Measurements from ENCODE around the gene MCM9.
A peak's percentile ranks its signal among the peaks of the same experiment; 100 is the strongest.
"Not testable (repeated sequence)": the region's sequence is repeated elsewhere in the genome, so short reads cannot be mapped to it uniquely, and the experiment has no call there.

MCM9 gene

DNA sequence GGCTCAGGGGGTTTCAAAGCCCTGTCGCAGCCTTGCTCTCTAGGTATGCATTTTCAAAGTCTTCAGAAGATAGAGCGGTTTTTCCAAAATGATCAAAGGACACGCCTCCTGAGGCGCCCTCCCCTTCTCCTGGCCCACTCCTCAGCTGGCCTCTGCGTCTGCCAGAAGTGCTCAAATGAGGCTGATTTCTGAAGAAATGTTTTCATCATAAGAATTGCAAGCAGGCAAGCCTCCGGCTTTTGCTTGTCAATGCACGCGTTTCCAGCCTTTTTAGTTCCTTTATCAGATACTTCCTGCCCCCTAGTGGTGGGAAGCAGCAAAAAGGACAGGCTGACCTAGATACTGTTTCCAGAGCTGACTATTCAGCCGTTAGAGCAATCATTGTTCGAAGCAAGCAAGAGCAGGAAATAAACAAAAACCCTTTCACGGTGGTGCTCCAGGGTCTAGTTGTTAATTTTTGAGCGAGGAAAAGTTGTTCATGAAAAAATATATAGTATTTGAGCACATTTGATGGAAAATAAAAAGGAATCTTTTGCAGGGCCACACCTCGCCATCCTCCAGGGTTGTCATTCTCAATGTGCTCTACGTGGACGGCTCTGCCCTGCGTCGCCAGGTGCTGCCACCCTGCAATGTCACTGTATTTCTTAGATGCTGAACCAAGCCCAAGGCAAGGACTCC, 134.4 kb downstream of the MCM9 start:
- H3K9ac ChIP-seq (ENCODE audit: low read length in 2 of 2), result peak overlapping the region in 1 of 2 donors; percentile 55
- peak overlapping the region in 1 of 2 donors; percentile 59 for H3K4me3 ChIP-seq (ENCODE audit: low read length in 2 of 2)
- H3K27ac ChIP-seq (ENCODE audit: low read length), result no peak overlapping the region
- H3K9me3 ChIP-seq (ENCODE audit: control insufficient read depth in 2 of 2, low read length in 2 of 2), result no peaks in the 10 kb centered on the region
- H3K27me3 ChIP-seq (ENCODE audit: control insufficient read depth in 1 of 2, insufficient read depth in 2 of 2, low read length in 2 of 2), result no peaks in the 10 kb centered on the region
- H3K36me3 ChIP-seq (ENCODE audit: control insufficient read depth in 2 of 2, insufficient read depth in 2 of 2, low read length in 2 of 2), result no peaks in the 10 kb centered on the region
- H3K4me1 ChIP-seq (ENCODE audit: control insufficient read depth, insufficient read depth, low read length), result peaks cover 4% of the 10 kb centered on the region

DNA sequence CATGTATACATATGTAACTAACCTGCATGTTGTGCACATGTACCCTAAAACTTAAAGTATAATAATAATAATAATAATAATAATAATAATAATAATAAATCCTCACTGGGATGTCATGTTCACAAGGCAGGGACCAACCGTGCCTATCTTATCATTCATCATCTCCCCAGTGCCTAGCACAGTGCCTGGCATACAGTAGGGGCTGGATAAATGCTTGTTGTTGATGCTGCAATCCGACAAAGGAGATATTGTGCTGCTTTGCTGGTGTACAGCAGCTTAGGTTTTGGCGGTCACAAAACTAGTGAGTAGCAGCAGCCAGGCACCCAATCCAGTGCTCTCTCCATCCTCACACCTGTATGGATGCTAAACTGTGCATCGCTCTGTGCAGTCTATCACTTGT, 135.1 kb downstream of the MCM9 start:
- Histone ChIP-seq H3K27ac (ENCODE audit: low read length) (no peak overlapping the region), H3K4me3 (ENCODE audit: low read length in 2 of 2) (no peak overlapping the region), H3K27me3 (ENCODE audit: control insufficient read depth in 1 of 2, insufficient read depth in 2 of 2, low read length in 2 of 2) (no peaks in the 10 kb centered on the region), H3K9me3 (ENCODE audit: control insufficient read depth in 2 of 2, low read length in 2 of 2) (no peaks in the 10 kb centered on the region), H3K36me3 (ENCODE audit: control insufficient read depth in 2 of 2, insufficient read depth in 2 of 2, low read length in 2 of 2) (no peaks in the 10 kb centered on the region), H3K9ac (ENCODE audit: low read length in 2 of 2) (no peak overlapping the region), H3K4me1 (ENCODE audit: control insufficient read depth, insufficient read depth, low read length) (peaks cover 4% of the 10 kb centered on the region)

DNA sequence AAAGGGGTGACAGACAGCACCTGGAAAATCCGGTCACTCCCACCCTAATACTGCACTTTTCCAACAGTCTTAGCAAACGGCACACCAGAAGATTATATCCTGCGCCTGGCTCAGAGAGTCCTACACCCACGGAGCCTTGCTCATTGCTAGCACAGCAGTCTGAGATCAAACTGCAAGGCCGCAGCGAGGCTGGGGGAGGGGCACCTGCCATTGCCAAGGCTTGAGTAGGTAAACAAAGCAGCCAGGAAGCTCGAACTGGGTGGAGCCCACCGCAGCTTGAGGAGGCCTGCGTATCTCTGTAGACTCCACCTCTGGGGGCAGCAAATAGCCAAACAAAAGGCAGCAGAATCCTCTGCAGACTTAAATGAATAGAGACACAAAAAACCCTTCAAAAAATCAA, 138.4 kb downstream of the MCM9 start:
- H3K9ac ChIP-seq (ENCODE audit: low read length in 2 of 2), result not testable (repeated sequence)

DNA sequence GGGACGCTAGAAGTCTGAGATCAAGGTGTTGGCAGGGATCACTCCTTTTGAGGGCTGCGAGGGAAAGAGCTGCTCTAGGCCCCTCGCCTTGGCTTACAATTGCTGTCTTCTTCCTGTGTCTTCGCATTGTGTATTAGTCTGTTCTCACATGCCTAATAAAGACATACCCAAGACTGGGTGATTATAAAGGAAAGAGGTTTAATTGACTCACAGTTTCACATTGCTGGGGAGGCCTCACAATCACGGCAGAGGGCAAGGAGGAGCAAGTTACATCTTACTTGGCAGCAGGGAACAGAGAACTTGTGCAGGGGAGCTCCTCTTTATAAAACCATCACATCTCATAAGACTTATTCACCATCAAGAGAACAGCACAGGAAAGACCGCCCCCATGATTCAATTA, 143.5 kb downstream of the MCM9 start:
- no peak overlapping the region for H3K27ac ChIP-seq (ENCODE audit: low read length)
- no peaks in the 10 kb centered on the region for H3K27me3 ChIP-seq (ENCODE audit: control insufficient read depth in 1 of 2, insufficient read depth in 2 of 2, low read length in 2 of 2)
- no peaks in the 10 kb centered on the region for H3K4me1 ChIP-seq (ENCODE audit: control insufficient read depth, insufficient read depth, low read length)
- no peak overlapping the region for H3K9ac ChIP-seq (ENCODE audit: low read length in 2 of 2)
- H3K36me3 ChIP-seq (ENCODE audit: control insufficient read depth in 2 of 2, insufficient read depth in 2 of 2, low read length in 2 of 2), result no peaks in the 10 kb centered on the region
- no peak overlapping the region for H3K4me3 ChIP-seq (ENCODE audit: low read length in 2 of 2)
- no peaks in the 10 kb centered on the region for H3K9me3 ChIP-seq (ENCODE audit: control insufficient read depth in 2 of 2, low read length in 2 of 2)

More for the DNA sequence above, 138.4 kb downstream of the MCM9 start:
- H3K9me3 ChIP-seq (ENCODE audit: control insufficient read depth in 2 of 2, low read length in 2 of 2); H3K4me3 ChIP-seq (ENCODE audit: low read length in 2 of 2); H3K4me1 ChIP-seq (ENCODE audit: control insufficient read depth, insufficient read depth, low read length); H3K36me3 ChIP-seq (ENCODE audit: control insufficient read depth in 2 of 2, insufficient read depth in 2 of 2, low read length in 2 of 2); H3K27ac ChIP-seq (ENCODE audit: low read length); H3K27me3 ChIP-seq (ENCODE audit: control insufficient read depth in 1 of 2, insufficient read depth in 2 of 2, low read length in 2 of 2): not testable (repeated sequence)

DNA sequence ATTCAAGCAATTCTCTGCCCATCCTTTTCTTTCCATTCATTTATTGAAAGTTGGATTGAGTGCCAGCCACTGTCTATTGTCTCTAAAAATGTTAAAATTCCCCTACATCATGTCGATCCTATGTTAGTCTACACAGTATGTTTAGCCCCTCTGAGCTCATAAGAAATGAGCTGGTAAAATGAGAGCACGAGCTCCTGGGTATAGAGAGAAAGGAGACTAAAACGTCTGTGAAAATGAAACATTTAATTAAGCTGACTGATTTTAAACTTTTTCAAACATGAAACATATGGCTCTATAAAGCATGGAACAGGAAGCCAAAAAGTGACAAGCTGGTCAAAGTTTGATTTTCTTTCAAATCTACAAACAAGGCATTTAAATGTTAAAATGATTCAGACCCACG, 145.0 kb downstream of the MCM9 start:
- Histone ChIP-seq H3K4me3 (ENCODE audit: low read length in 2 of 2) (no peak overlapping the region), H3K36me3 (ENCODE audit: control insufficient read depth in 2 of 2, insufficient read depth in 2 of 2, low read length in 2 of 2) (no peaks in the 10 kb centered on the region), H3K4me1 (ENCODE audit: control insufficient read depth, insufficient read depth, low read length) (peaks cover 3% of the 10 kb centered on the region), H3K27ac (ENCODE audit: low read length) (no peak overlapping the region), H3K9ac (ENCODE audit: low read length in 2 of 2) (no peak overlapping the region), H3K27me3 (ENCODE audit: control insufficient read depth in 1 of 2, insufficient read depth in 2 of 2, low read length in 2 of 2) (no peaks in the 10 kb centered on the region), H3K9me3 (ENCODE audit: control insufficient read depth in 2 of 2, low read length in 2 of 2) (no peaks in the 10 kb centered on the region)

DNA sequence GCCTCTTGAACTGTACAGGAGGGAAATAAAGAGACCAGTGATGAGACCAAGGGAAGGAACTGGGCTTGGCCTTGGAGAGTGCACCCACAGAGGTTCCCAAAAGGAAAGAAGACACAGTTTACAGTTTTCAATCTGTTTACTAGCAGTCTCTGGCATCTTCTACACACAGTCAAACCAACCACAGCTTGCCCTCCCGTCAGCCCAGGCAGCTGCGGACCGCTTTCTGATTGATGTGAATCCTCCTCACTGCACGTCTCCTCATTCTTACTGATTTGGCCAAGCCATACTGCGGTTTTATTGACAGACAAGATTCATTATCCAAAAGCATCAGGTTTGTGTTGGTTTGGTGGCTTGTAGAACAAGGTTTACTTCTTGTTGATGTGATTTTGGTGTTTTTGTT, 145.5 kb downstream of the MCM9 start:
- Histone ChIP-seq H3K4me1 (ENCODE audit: control insufficient read depth, insufficient read depth, low read length) (peaks cover 8% of the 10 kb centered on the region), H3K27ac (ENCODE audit: low read length) (no peak overlapping the region), H3K9ac (ENCODE audit: low read length in 2 of 2) (no peak overlapping the region), H3K36me3 (ENCODE audit: control insufficient read depth in 2 of 2, insufficient read depth in 2 of 2, low read length in 2 of 2) (no peaks in the 10 kb centered on the region), H3K9me3 (ENCODE audit: control insufficient read depth in 2 of 2, low read length in 2 of 2) (no peaks in the 10 kb centered on the region), H3K4me3 (ENCODE audit: low read length in 2 of 2) (no peak overlapping the region), H3K27me3 (ENCODE audit: control insufficient read depth in 1 of 2, insufficient read depth in 2 of 2, low read length in 2 of 2) (no peaks in the 10 kb centered on the region)

DNA sequence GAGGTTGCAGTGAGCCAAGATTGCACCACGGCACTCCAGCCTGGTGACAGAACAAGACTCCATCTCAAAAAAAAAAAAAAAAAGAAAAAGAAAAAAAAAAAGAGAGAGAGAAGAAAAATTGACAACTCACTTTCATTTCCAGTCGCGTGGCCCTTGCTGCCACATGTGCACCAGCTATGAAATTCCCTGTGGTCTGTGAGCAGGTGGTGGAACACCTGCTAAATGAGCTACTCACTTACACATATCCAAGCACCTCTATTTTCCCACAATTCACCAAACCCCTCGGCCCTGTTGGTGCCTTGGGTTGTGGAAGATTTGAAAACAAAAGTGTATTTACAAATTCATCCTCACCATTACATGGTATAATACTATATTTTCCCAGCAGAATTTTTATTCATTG, 146.3 kb downstream of the MCM9 start:
- H3K4me3 ChIP-seq (ENCODE audit: low read length in 2 of 2), result no peak overlapping the region
- no peak overlapping the region for H3K27ac ChIP-seq (ENCODE audit: low read length)
- no peaks in the 10 kb centered on the region for H3K9me3 ChIP-seq (ENCODE audit: control insufficient read depth in 2 of 2, low read length in 2 of 2)
- no peaks in the 10 kb centered on the region for H3K27me3 ChIP-seq (ENCODE audit: control insufficient read depth in 1 of 2, insufficient read depth in 2 of 2, low read length in 2 of 2)
- no peak overlapping the region for H3K9ac ChIP-seq (ENCODE audit: low read length in 2 of 2)
- peaks cover 11% of the 10 kb centered on the region for H3K4me1 ChIP-seq (ENCODE audit: control insufficient read depth, insufficient read depth, low read length)
- no peaks in the 10 kb centered on the region for H3K36me3 ChIP-seq (ENCODE audit: control insufficient read depth in 2 of 2, insufficient read depth in 2 of 2, low read length in 2 of 2)

DNA sequence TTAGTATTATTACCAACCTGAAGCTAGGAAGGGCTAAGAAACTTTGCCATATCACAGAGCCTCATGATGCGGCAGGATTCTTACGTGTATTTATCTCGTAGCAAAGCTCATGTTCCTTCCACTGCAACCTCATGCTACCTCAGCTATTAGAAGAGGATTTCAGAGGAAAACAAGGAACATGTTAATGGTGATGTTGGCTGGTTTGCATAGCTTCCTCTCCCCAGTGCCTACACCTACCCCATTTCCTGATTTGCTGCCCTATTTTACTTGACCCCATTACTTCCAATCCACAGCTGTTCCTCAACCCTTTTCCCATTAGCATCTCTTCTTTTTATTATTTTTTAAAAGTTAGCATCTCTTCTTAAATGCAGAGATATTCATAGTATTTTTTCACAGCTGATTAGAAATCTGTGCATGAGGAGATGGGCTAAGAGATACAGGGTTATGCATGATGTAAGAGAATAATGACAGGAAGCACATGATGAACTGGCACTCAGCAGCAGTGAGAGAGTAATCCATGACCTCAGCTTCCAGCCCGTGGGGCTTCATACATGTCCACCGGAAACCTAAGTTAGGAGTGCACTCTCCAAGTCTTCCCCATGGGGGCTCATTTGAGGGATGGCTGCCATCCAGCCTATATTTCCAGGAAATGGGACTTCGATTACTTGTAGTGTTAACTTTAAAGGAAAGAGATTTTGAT, 147.1 kb downstream of the MCM9 start:
- peaks cover 11% of the 10 kb centered on the region for H3K4me1 ChIP-seq (ENCODE audit: control insufficient read depth, insufficient read depth, low read length)
- no peak overlapping the region for H3K27ac ChIP-seq (ENCODE audit: low read length)
- no peak overlapping the region for H3K9ac ChIP-seq (ENCODE audit: low read length in 2 of 2)
- H3K9me3 ChIP-seq (ENCODE audit: control insufficient read depth in 2 of 2, low read length in 2 of 2), result no peaks in the 10 kb centered on the region
- H3K4me3 ChIP-seq (ENCODE audit: low read length in 2 of 2), result no peak overlapping the region
- no peaks in the 10 kb centered on the region for H3K36me3 ChIP-seq (ENCODE audit: control insufficient read depth in 2 of 2, insufficient read depth in 2 of 2, low read length in 2 of 2)
- no peaks in the 10 kb centered on the region for H3K27me3 ChIP-seq (ENCODE audit: control insufficient read depth in 1 of 2, insufficient read depth in 2 of 2, low read length in 2 of 2)

DNA sequence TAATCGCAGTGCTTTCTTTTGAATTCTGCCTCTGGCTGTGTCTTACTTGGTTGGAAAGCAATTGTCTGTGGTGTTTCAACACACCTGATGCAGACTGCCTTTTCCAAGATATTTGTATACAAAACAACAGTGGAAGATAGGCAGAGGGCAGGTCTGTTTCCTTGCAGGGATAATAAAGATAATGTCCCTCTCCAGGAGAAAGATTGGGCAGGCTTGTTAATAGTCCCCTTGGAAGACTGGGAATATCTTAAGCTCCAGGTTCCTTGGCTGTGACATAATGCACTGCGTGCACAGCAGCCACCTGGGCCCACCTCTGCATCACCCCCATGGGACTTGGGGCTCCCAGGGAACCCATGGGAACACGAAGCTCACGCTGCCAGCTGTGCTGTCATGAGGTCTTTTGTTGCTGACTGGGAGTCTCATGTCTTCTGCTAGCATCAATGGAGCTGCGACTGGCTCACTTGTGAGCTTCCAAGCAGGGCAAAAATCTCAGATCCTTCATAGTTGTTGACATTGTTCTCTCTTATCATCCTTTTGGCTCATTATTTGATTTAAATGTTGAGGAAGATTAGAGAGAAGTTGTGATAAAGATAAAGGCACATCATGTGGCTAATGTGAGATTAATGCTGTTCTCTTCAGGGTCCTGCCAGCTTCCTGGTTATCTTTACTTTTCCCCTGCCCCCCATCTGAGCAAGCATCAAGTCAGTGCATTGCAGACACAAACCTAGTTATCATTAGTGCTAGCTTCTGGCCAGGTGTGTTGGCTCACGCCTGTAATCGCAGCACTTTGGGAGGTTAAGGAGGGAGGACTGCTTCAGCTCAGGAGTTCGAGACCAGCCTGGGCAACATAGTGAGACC, 148.1 kb downstream of the MCM9 start:
- Histone ChIP-seq H3K36me3 (ENCODE audit: control insufficient read depth in 2 of 2, insufficient read depth in 2 of 2, low read length in 2 of 2) (no peaks in the 10 kb centered on the region), H3K27ac (ENCODE audit: low read length) (no peak overlapping the region), H3K4me1 (ENCODE audit: control insufficient read depth, insufficient read depth, low read length) (peaks cover 11% of the 10 kb centered on the region), H3K27me3 (ENCODE audit: control insufficient read depth in 1 of 2, insufficient read depth in 2 of 2, low read length in 2 of 2) (no peaks in the 10 kb centered on the region), H3K9ac (ENCODE audit: low read length in 2 of 2) (no peak overlapping the region), H3K4me3 (ENCODE audit: low read length in 2 of 2) (no peak overlapping the region), H3K9me3 (ENCODE audit: control insufficient read depth in 2 of 2, low read length in 2 of 2) (no peaks in the 10 kb centered on the region)

DNA sequence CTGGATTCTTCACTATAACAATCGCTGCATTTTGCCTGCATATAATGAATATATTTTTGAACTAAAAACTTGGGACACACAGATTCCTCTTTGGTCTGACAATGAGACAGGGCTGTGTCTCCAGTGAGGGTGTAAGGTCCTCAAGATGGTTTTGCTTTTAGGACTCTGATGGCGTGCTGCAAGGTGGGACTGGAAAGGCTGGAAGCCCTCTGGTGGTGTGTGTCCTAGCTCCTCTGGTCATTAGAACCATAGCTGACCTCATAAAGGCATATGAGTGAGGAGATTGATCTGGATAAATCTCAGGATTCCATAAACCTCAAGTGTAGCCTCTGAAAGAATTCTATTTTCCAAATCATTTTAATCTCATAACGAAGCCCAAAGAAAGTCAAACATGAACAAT, 149.4 kb downstream of the MCM9 start:
- Histone ChIP-seq H3K9me3 (ENCODE audit: control insufficient read depth in 2 of 2, low read length in 2 of 2) (no peaks in the 10 kb centered on the region), H3K36me3 (ENCODE audit: control insufficient read depth in 2 of 2, insufficient read depth in 2 of 2, low read length in 2 of 2) (no peaks in the 10 kb centered on the region), H3K9ac (ENCODE audit: low read length in 2 of 2) (no peak overlapping the region), H3K4me1 (ENCODE audit: control insufficient read depth, insufficient read depth, low read length) (peaks cover 11% of the 10 kb centered on the region), H3K27me3 (ENCODE audit: control insufficient read depth in 1 of 2, insufficient read depth in 2 of 2, low read length in 2 of 2) (no peaks in the 10 kb centered on the region), H3K27ac (ENCODE audit: low read length) (no peak overlapping the region), H3K4me3 (ENCODE audit: low read length in 2 of 2) (no peak overlapping the region)

All from stomach smooth muscle (tissue), 2 donors.